Thyroid gland (tissue), 4 donors: ENCODE measurements around the gene CCDC71L. TPM values are rescaled to one million over a fixed set of nuclear protein-coding genes. Genes with fewer than 3 reads are reported as not detected.

Experiments used
- DNase-seq, 2 donors: peaks; one replicate each; pipeline ENCODE4 v3.0.0-alpha.2; 2019
- H3K27ac ChIP-seq, 3 donors: fragments of 200-600 bp; sonication (generic); 1 replicate in 2 of 3; 2 replicates in 1 of 3; pipeline ENCODE4 v1.5.1; 2016 to 2019; ENCODE audit warnings: mild to moderate bottlenecking in 1 of 3, moderate library complexity in 1 of 3
- H3K27me3 ChIP-seq: fragments of 200-600 bp; sonication (generic); one replicate; pipeline ENCODE4 v1.5.1; 2019
- H3K36me3 ChIP-seq, 2 donors: fragments of 200-600 bp; sonication (generic); one replicate each; pipeline ENCODE4 v1.5.1; 2016 to 2019
- H3K4me1 ChIP-seq, 2 donors: fragments of 200-600 bp; sonication (generic); one replicate each; pipeline ENCODE4 v1.5.1; 2017 to 2019
- H3K4me3 ChIP-seq, 3 donors: fragments of 200-600 bp; sonication (generic); replicated peaks in 1 of 3; 1 replicate in 2 of 3; 2 replicates in 1 of 3; pipeline ENCODE4 v1.5.1; 2016; ENCODE audit warnings: mild to moderate bottlenecking in 1 of 3
- H3K9me3 ChIP-seq: fragments of 200-600 bp; sonication (generic); one replicate; pipeline ENCODE4 v1.5.1; 2017
- CTCF ChIP-seq, 6 experiments: fragments of 200-600 bp in 3 of 6; fragments of 450-650 bp in 3 of 6; sonication (generic) in 3 of 6; IDR thresholded peaks; one replicate each; pipeline ENCODE4 v1.5.1; 2016 to 2019; ENCODE audit warnings: antibody characterized with exemption in 6 of 6, mild to moderate bottlenecking in 2 of 6, inconsistent platforms in 1 of 6, moderate library complexity in 1 of 6
- POLR2A ChIP-seq, 2 donors: fragments of 450-650 bp; IDR thresholded peaks; one replicate each; pipeline ENCODE4 v1.6.1; 2017; ENCODE audit warnings: antibody characterized with exemption in 2 of 2, mild to moderate bottlenecking in 2 of 2, moderate library complexity in 1 of 2
- WGBS, 2 donors: methylation state at CpG; one replicate each; pipeline ENCODE4 v1.1.5; 2017; 5-methylcytosine and 5-hydroxymethylcytosine counted together
- intact Hi-C: fragments of 100-400 bp; cut with DNase I; formaldehyde crosslinking; loops from one replicate; pipeline ENCODE4 v1.15.1; 2023
- total RNA-seq, 4 donors: library from RNA; depleted of rRNA; stranded (reverse); fragments of >200 nt; gene quantifications; one replicate each; pipeline ENCODE4 v1.2.3, GENCODE V29; 2016

CCDC71L gene
- total RNA-seq, 4 donors from 2014 or later: 19.9 to 33.5 (median 27.2) TPM

GRCh38 chr7:106608661-106609060 lies 52.3 kb downstream of the CCDC71L start:
- intact Hi-C loops: no loop called here
- Histone ChIP-seq H3K4me3 (no peak overlapping the region), H3K36me3 (no peaks in the 10 kb centered on the region), H3K27me3 (no peaks in the 10 kb centered on the region), H3K27ac (no peak overlapping the region), H3K9me3 (no peaks in the 10 kb centered on the region), H3K4me1 (no peaks in the 10 kb centered on the region)
- WGBS, 2 donors: 92 to 100% methylated on average over 1 of the region's 1 CpG
- TF ChIP-seq POLR2A (IDR thresholded peaks at IDR 0.05) (no peak), CTCF (IDR thresholded peaks at IDR 0.05) (no peak)
- DNase-seq: no peak

Other genes with a start within 250 kb of the CCDC71L start
- 1 to 10 TPM; 2.2 to 4.3 (median 2.5) TPM for gene PIK3CG, start 204.1 kb upstream of the CCDC71L start, total RNA-seq